ENCODE results near the gene GAB2. TPM values are rescaled to one million over a fixed set of nuclear protein-coding genes. Genes with fewer than 3 reads are reported as not detected.

The GAB2 gene
- total RNA-seq, 4 donors from 2014 or later = 8.1 to 18.1 (median 13.4) TPM

GRCh38 chr11:78381865-78382264, 35.8 kb downstream of the GAB2 start:
- intact Hi-C loops (cut with DNase I) = no loop called here
- WGBS, 2 donors = 72 to 78% methylated on average over 4 of the region's 4 CpGs
- TF ChIP-seq CTCF (IDR thresholded peaks at IDR 0.05) (no peak), POLR2A (IDR thresholded peaks at IDR 0.05) (no peak)
- no peak overlapping the region for H3K4me3 ChIP-seq (replicated peaks in 1 of 3)
- no peak for DNase-seq
- no peaks in the 10 kb centered on the region for H3K9me3 ChIP-seq
- H3K27me3 ChIP-seq = no peaks in the 10 kb centered on the region
- H3K36me3 ChIP-seq = no peaks in the 10 kb centered on the region
- H3K4me1 ChIP-seq = peaks cover 3 to 4% of the 10 kb centered on the region in 2 donors
- H3K27ac ChIP-seq = no peak overlapping the region

GRCh38 chr11:78380615-78381051, 37.0 kb downstream of the GAB2 start:
- WGBS, 2 donors = 64 to 74% methylated on average over 5 of the region's 5 CpGs

GRCh38 chr11:78379039-78379670, 38.5 kb downstream of the GAB2 start:
- TF ChIP-seq CTCF (IDR thresholded peaks at IDR 0.05) (no peak), POLR2A (IDR thresholded peaks at IDR 0.05) (no peak)
- 84 to 85% methylated on average over 3 of the region's 3 CpGs for WGBS, 2 donors
- Histone ChIP-seq H3K36me3 (no peaks in the 10 kb centered on the region), H3K9me3 (no peaks in the 10 kb centered on the region), H3K27me3 (no peaks in the 10 kb centered on the region), H3K27ac (no peak overlapping the region), H3K4me1 (no peaks in the 10 kb centered on the region), H3K4me3 (replicated peaks in 1 of 3) (no peak overlapping the region)
- intact Hi-C loops (cut with DNase I) = no loop called here
- DNase-seq = no peak

More at GRCh38 chr11:78380615-78381051, 37.0 kb downstream of the GAB2 start:
- no peaks in the 10 kb centered on the region for H3K9me3 ChIP-seq
- no peak overlapping the region for H3K4me3 ChIP-seq (replicated peaks in 1 of 3)
- TF ChIP-seq POLR2A (IDR thresholded peaks at IDR 0.05) (no peak), CTCF (IDR thresholded peaks at IDR 0.05) (no peak)
- no peaks in the 10 kb centered on the region for H3K36me3 ChIP-seq
- H3K27ac ChIP-seq = no peak overlapping the region
- H3K4me1 ChIP-seq = no peaks in the 10 kb centered on the region
- no peak for DNase-seq
- H3K27me3 ChIP-seq = no peaks in the 10 kb centered on the region
- intact Hi-C loops (cut with DNase I) = no loop called here

- Histone ChIP-seq H3K4me3 (replicated peaks in 1 of 3) (no peak overlapping the region), H3K27ac (no peak overlapping the region), H3K9me3 (no peaks in the 10 kb centered on the region), H3K36me3 (no peaks in the 10 kb centered on the region), H3K4me1 (no peaks in the 10 kb centered on the region), H3K27me3 (no peaks in the 10 kb centered on the region)
- 88 to 92% methylated on average over 9 of the region's 9 CpGs for WGBS, 2 donors
- DNase-seq = no peak
- intact Hi-C loops (cut with DNase I) = no loop called here
- TF ChIP-seq CTCF (IDR thresholded peaks at IDR 0.05) (no peak), POLR2A (IDR thresholded peaks at IDR 0.05) (no peak)
Observed at GRCh38 chr11:78377625-78378418, 39.8 kb downstream of the GAB2 start.

GRCh38 chr11:78376858-78377257, 40.8 kb downstream of the GAB2 start:
- Histone ChIP-seq H3K36me3 (no peaks in the 10 kb centered on the region), H3K27me3 (no peaks in the 10 kb centered on the region), H3K4me1 (peaks cover 0 to 5% of the 10 kb centered on the region in 2 donors), H3K9me3 (no peaks in the 10 kb centered on the region), H3K4me3 (replicated peaks in 1 of 3) (no peak overlapping the region), H3K27ac (no peak overlapping the region)
- intact Hi-C loops (cut with DNase I) = no loop called here
- no peak for DNase-seq
- TF ChIP-seq POLR2A (IDR thresholded peaks at IDR 0.05) (no peak), CTCF (IDR thresholded peaks at IDR 0.05) (no peak)
- WGBS, 2 donors = 87 to 98% methylated on average over 3 of the region's 3 CpGs

Measured in thyroid gland (tissue), 4 donors.